NCI-H82 (cell line): ENCODE results near the gene COL3A1.

Experiments
- DNase-seq: peaks from one replicate; lab custom pipeline; 2025; lab: John Stamatoyannopoulos, UW

The COL3A1 gene

GRCh38 chr2:189016311-189016861 is 42.2 kb downstream of the COL3A1 start:
- DNase-seq: no peak

GRCh38 chr2:189018631-189019030 is 44.5 kb downstream of the COL3A1 start:
- DNase-seq: no peak

- DNase-seq: no peak
These were observed 46.0 kb downstream of the COL3A1 start for GRCh38 chr2:189020179-189020578.

GRCh38 chr2:189022053-189022481 is 47.9 kb downstream of the COL3A1 start:
- DNase-seq: no peak

GRCh38 chr2:189022492-189022891 is 48.3 kb downstream of the COL3A1 start:
- no peak for DNase-seq

GRCh38 chr2:189024901-189025618 is 50.9 kb downstream of the COL3A1 start:
- DNase-seq: peak; percentile 55

GRCh38 chr2:189037518-189037917 is 63.3 kb downstream of the COL3A1 start:
- DNase-seq: no peak

GRCh38 chr2:189045836-189046235 is 71.7 kb downstream of the COL3A1 start:
- DNase-seq: no peak

GRCh38 chr2:189046320-189046719 is 72.1 kb downstream of the COL3A1 start:
- no peak for DNase-seq

- peak; percentile 81 for DNase-seq
These were observed 73.2 kb downstream of the COL3A1 start for GRCh38 chr2:189047171-189047888.

GRCh38 chr2:189048189-189048588 is 74.0 kb downstream of the COL3A1 start:
- no peak for DNase-seq

- no peak for DNase-seq
These were observed 75.6 kb downstream of the COL3A1 start for GRCh38 chr2:189049709-189050164.

GRCh38 chr2:189050165-189050712 is 76.1 kb downstream of the COL3A1 start:
- no peak for DNase-seq

GRCh38 chr2:189056200-189057106 is 82.3 kb downstream of the COL3A1 start:
- DNase-seq: no peak

GRCh38 chr2:189057316-189057715 is 83.1 kb downstream of the COL3A1 start:
- no peak for DNase-seq

GRCh38 chr2:189060096-189060642 is 86.0 kb downstream of the COL3A1 start:
- DNase-seq: no peak
